Effector CD4-positive, alpha-beta T cell (primary cell): ENCODE results near the gene RABGGTA.

Experiments
- DNase-seq: peaks from one replicate; pipeline ENCODE4 v3.0.0-alpha.2; 2020
- total RNA-seq: gene quantifications from one replicate; lab custom pipeline; 2026; lab: John Stamatoyannopoulos, UW

RABGGTA gene
- total RNA-seq = 41.7 reads per million, percentile 64 among the genes with 10 or more reads in this experiment

DNA sequence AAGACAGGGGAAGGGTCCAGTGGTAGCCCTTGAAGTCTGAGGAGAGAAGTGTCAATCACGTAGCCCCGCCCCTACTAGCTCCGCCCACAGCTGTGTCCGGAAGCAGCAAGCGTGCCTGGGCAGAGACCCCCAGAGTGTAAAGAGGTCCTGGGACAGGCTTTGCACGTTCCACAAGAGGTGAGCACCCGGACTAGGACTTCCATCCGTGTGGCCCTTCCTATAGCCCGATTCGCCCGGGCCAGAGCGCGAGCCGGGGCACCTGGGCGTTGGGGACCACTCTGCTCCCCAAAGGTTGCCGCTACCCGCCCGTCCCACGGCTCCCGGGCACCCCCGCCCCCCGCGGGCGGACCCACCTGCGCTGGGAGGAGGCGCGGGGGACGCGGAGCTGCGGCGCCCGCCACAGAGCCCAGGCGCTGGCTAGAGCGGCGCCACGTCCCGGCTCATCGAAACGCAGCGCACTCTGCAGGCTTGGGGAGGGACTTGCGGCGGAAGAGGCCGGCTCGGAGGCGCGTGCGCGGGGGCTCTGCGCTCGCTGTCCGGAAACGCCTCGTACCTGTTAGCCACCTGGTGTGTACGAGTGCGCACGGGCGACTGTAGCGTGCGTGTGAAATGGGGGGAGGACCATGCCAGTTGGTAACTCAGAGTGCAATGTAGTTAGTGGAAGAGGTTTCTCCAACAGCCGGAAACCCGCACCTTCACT is at the start of gene RABGGTA:
Gene RABGGTA, minus strand, starts transcription at position 464 of the 700 bp plus-strand sequence. CDS start 482 bp downstream, outside the sequence.
- peak; percentile 87 for DNase-seq

DNA sequence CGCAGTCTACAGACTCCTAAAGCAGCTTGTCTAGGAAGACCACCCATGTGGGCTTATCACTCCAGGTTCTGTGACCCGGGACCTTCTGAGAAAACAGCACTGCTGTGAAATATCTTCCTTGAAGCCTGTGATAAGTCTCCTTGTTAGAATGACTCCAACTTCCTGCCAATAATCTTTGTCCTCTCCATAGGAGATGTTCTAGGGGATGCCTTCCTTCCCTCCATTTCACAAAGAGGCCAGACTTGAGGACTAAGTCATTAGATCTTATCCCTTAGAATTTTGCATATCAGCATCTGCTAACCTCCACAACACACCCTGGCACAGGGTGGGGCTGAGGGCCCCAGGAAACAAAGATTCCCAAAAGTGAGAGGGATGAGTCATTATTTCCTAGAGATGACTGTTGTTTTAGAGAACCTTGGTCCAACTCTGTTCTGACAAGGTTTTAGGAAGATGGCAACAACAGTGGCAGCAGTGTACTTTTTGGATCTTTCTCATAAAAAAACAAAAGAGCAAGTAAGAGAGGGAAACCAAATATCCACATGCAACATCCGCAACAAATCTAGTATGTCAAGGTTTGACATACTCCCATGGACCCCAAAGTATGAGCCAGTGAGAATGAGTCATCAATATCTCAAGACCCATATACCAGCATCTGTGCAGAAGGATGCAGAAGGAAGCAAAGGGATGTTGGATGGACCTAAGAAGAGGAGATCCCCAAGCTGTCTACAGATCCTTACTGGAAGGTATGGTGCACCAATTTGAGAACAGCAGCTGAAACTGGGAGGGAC is 45.9 kb upstream of the RABGGTA start:
- no peak for DNase-seq

DNA sequence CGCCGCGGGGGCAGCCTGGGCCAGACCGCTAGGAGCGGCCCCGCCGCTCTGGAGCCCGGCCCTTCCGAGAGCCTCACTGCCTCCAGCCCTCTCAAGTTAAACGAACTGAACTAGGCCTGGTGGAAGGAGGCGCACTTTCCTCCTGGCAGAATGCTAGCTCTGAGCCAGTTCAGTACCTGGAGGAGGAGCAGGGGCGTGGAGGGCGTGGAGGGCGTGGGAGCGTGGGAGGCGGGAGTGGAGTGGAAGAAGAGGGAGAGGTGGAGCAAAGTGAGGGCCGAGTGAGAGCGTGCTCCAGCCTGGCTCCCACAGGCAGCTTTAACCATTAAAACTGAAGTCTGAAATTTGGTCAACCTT is 45.2 kb upstream of the RABGGTA start:
- no peak for DNase-seq

- DNase-seq = no peak
These were observed 44.6 kb upstream of the RABGGTA start for GRCh38 chr14:24315807-24316596.

DNA sequence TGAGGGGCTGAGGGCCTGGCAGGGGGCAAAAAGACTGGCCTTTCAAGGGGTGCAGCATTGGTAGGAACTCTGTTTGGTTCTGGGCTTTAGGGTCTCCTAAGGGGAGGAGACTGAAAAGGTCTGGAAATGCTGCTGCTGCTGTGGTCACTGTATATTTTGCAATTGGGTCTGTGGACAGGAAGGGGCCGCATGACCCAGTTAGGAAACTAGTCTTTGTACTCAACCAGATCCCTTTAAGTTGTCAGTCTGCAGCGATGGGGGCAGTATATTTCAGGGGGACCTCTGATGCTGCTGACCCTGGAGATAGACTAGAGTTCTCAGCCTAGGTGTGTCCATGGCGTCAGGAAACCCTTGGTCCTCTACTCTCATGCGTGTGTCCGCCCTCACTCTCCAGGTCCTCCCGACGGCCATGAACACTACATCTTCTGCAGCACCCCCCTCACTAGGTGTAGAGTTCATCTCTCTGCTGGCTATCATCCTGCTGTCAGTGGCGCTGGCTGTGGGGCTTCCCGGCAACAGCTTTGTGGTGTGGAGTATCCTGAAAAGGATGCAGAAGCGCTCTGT is 43.9 kb upstream of the RABGGTA start:
- DNase-seq = no peak

DNA sequence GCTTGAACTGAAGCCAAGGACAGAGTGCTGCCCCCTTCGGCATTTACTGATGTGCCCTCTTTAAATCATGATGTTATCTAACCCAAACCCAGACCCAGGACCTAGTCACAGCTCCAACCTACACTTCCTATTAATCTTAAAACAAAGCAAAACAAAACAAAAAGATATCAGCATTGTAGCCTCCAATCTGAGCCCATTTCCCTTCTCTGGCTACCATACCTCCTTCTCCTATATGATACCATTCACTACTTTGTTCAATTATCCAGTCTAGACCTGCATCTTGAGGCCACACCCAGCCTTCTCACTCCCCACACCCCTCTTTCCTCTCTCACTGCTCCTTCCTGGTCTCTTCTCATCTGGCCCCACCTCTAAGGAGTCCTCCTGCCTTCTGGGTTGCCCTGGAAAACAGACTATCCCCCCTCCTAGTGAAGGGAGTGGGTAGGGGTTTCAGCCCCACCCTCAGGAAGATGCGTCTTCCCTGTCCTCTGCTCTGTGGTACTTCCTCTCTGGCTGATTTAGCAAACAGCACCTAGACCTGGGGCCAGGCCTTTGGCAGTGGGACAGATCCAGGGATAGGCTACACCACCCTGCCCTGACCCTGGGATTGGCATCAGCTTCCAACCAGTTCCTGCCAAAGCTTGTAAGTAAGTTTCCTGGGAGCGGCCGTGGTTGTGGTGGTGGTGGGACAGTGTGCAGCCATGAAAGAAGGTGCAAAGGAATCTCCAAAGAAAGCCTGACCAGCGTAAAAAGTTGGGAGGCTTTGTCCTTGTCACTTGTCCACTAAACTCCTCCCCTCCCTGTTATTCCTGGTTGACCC is 43.2 kb upstream of the RABGGTA start:
- DNase-seq = no peak

- DNase-seq = no peak
These were observed 42.5 kb upstream of the RABGGTA start for GRCh38 chr14:24313913-24314312.

- DNase-seq = no peak
These were observed 41.5 kb upstream of the RABGGTA start for GRCh38 chr14:24312736-24313507.

DNA sequence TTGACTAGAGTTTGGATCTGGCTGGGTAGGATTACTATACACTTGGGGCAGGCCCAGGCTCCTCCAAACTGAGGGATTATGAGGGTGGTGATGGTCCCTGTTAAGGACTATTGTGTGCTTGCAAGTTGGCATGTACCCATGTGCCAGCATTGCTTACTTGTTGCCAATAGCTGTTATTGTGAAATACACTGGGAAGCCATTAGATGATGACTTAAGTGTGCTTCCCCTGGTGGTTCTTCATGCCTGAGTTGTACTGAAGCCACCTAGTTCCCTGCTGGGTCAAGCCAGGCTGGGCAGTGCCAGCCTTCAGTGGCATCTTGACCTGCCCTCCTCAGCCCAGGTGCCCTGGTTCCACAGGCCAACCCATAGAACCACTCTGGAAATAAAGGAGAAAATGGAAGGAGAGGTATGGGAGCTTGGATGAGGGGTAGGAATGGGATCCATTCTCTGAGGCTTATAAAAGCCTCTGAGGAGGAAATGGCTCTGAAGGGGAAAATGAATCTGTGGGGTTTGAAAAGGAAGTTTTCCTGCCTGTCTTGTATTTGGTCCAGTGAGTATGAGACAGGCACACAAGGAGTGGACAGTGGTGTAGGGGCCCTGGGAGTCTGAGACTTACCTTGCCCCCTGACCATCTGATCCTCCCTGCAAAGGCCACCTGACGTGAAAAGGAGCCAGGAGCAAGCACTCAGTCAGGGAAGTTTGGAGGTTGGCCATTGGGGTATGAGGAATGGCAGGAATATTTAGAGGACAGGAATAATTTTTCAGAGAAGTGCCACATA is 40.6 kb upstream of the RABGGTA start:
- no peak for DNase-seq

DNA sequence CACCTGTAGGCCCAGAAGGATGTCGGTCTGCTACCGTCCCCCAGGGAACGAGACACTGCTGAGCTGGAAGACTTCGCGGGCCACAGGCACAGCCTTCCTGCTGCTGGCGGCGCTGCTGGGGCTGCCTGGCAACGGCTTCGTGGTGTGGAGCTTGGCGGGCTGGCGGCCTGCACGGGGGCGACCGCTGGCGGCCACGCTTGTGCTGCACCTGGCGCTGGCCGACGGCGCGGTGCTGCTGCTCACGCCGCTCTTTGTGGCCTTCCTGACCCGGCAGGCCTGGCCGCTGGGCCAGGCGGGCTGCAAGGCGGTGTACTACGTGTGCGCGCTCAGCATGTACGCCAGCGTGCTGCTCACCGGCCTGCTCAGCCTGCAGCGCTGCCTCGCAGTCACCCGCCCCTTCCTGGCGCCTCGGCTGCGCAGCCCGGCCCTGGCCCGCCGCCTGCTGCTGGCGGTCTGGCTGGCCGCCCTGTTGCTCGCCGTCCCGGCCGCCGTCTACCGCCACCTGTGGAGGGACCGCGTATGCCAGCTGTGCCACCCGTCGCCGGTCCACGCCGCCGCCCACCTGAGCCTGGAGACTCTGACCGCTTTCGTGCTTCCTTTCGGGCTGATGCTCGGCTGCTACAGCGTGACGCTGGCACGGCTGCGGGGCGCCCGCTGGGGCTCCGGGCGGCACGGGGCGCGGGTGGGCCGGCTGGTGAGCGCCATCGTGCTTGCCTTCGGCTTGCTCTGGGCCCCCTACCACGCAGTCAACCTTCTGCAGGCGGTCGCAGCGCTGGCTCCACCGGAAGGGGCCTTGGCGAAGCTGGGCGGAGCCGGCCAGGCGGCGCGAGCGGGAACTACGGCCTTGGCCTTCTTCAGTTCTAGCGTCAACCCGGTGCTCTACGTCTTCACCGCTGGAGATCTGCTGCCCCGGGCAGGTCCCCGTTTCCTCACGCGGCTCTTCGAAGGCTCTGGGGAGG is 39.5 kb upstream of the RABGGTA start, which contains the start of gene LTB4R:
Gene LTB4R, plus strand, starts transcription at position 857 of the 959 bp plus-strand sequence. CDS start 4,150 bp downstream, outside the sequence.
- DNase-seq = peak; percentile 59

DNA sequence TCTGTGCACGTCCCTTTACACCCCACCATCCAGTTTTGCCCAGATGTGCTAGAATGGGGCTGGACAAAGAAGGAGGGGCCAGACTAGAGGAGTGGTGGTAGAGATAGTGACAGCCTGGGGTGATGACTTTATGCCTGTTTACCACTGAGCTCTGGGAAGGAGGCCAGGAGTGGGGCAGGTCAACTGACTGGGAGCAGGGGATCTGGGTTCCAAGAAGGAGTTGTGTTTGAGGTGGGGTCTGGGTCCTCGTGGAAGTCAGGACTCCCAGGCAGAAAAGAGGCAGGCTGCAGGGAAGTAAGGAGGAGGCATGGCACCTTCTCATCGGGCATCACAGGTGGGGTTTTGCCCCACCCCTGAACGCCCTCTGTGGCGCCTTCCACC is 38.9 kb upstream of the RABGGTA start:
- DNase-seq = no peak

DNA sequence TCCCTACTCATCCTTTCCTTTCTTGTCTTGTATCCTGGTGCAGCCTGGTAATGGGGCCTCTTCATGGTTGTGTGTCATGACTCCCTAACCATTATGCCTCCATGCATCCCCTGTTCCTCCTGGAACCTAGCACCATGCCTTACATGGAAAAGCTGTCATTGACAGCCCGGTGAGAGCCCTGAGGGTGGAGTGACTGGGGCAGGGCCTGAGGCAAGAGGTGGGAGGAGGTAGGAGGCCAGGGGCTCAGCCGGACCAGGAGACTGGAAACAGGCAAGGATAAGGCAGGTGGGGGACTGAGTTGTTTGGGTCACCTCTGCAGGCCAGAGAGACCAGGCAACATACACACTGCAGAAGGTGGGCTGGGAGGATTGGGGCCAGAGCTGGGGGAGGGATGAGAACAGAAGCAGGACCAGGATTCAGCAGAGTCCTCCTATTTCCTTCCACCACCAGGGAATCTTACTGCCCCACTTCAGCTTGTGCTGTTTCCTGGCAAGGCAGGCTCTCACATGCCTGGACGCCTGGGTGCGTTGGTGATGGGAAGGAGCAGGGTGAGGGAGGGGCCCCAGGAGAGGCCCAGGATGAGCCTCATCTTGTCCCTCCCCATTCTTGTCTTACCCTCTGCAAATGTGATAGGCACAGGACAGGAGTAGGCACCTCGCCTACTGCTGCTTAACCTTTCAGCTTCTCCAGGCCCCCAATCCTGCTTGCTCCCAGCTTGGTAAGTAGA is 38.3 kb upstream of the RABGGTA start, which contains the start of gene LTB4R2:
Gene LTB4R2, plus strand, starts transcription at position 603 of the 727 bp plus-strand sequence. CDS start 525 bp downstream, outside the sequence.
- no peak for DNase-seq

- no peak for DNase-seq
These were observed 37.1 kb upstream of the RABGGTA start for GRCh38 chr14:24308342-24309124.

- peak; percentile 45 for DNase-seq
These were observed 36.4 kb upstream of the RABGGTA start, which contains the start of gene CIDEB for GRCh38 chr14:24307575-24308341. Gene CIDEB, minus strand, starts transcription at chr14:24307977. Its CDS starts 119 bp downstream, at chr14:24307858.

- DNase-seq = no peak
These were observed 35.8 kb upstream of the RABGGTA start for GRCh38 chr14:24307156-24307574.

- DNase-seq = no peak
These were observed 32.6 kb upstream of the RABGGTA start for GRCh38 chr14:24304019-24304387.
